Measurements from ENCODE around the gene GPM6B.

GPM6B gene

DNA sequence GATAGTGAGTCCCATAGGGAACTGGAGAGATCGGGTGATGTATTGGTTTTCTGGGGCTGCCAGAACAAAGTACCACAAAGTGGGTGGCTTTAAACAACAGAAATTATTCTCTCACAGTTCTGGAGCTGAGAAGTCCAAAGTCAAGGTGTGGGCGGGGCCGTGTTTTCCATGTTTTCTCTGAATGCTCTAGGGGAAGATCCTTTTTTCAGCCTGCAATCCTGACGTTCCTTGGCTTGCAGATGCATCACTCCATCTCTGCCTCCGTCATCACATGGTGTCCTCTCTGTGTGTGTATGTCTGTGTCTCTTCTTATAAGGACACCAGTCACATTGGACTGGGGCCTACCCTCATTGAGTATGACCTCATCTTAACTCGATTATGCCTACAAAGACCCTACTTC lies 7.9 kb upstream of the GPM6B start:
- DNase-seq (ENCODE audit: low spot score), result no peak

DNA sequence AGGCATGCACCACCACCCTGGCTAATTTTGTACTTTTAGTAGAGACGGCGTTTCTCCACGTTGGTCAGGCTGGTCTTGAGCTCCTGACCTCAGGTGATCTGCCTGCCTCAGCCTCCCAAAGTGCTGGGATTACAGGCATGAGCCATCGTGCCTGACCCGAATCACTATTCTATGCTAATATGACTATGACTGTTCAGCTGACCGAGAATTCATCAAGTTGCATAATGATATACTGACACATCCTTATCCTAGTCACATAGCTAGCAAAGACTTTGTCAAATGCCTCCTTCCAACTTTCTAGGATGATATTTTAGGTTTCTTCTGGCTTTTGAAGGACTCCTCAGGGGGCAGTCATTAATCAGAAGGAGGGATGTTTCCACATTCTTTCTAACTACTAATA lies 4.8 kb upstream of the GPM6B start:
- DNase-seq (ENCODE audit: low spot score), result no peak

GRCh38 chrX:13816176-13816575 lies 717 bp downstream of the GPM6B start:
- DNase-seq (ENCODE audit: low spot score), result no peak

DNA sequence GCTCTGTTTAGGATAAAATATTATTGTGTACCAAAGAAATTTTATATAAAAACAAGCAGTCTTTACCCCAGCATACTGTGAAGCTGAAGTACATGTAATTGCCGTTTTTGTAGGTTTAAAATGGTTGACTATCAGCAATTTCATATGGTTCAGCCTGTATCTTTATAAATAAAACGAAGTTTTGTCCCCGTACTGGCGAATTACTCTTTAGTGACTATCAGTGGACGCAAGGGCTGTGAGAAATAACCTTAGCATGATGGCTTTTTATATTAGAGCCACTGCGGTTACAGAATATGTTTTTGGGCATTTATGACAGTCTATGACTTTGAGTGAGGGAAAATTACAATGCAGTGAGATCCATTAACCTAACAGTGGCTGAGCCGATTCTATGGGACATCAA lies 1.2 kb downstream of the GPM6B start:
- no peak for DNase-seq (ENCODE audit: low spot score)

GRCh38 chrX:13808865-13809264 lies 8.0 kb downstream of the GPM6B start:
- DNase-seq (ENCODE audit: low spot score), result no peak

GRCh38 chrX:13808293-13808692 lies 8.6 kb downstream of the GPM6B start:
- no peak for DNase-seq (ENCODE audit: low spot score)

DNA sequence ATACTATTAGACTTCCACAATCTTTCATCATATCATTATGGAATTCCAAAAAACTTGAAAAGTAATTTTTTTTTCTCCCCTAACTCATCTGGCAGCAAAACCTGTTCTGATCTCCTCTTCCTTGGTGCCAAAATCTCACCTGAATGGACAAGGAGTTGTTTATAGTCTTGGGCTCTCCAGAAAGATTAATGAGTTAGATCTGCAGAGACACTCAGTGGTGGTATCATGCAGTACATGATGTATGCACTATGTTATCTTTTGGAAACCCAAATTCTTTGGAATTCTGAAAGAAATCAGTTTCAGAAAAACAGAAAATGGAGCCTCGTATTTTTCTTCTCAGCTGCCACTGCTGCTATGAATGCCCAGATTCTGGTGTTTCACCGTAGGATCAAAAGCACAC lies 11.7 kb downstream of the GPM6B start:
- no peak for DNase-seq (ENCODE audit: low spot score)

GRCh38 chrX:13803116-13803515 lies 13.8 kb downstream of the GPM6B start:
- DNase-seq (ENCODE audit: low spot score), result no peak

DNA sequence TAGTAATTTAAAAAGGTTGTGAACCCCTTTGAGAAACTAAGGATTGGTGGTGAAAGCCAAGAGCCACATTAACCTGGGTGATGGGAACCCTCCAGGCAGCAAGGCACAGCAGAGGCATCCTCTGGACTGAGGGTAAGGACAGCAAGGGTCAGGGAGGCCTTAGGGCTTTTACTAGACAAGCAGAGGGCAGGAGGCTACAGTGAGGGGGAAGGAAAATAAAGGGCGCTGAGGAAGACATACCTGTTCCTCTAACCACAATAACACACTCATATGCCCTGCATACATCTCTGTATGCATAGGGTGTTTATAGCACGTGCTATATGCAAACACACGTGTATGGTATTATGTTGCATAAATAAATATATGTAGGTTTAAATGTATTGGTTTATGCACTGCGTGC lies 18.7 kb downstream of the GPM6B start:
- DNase-seq (ENCODE audit: low spot score), result no peak

DNA sequence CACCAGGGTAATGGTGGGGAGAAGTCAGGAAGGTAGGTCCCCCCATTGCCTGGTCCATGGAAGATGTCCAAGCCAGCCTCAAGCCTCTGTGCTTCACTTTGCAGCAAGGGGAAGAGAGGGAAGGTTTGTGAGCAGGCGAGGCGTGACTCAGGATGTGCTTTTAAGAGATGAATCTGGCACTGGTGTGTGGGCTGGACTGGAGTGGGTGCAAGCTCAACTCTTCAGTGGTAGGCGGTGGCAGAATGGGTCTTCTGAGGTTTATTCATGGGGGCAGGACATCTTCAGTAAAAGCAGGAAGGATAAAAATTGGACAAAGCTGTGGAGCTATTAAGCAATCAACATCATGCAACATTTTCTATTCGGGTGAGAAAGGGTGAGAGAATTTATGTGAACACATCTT lies 19.4 kb downstream of the GPM6B start:
- DNase-seq (ENCODE audit: low spot score), result no peak

DNA sequence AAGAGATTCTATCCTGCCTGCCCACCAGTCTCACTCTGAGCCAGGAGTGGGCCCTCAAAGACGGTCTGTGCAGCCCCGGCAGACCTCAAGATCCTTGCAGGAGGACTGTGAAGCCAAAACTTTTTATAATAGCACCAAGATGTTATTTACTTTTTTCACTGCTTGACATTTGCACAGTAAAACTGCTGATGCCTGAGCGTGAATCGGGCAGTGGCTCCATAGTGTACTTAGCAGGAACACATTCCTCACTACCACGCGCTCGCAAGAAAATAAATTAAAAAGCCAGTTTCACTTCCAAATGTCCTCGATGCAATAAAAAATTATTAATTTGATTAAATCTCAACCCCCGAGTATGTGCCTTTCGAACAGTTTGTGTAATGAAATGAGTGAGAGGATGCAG lies 22.5 kb downstream of the GPM6B start:
- no peak for DNase-seq (ENCODE audit: low spot score)

DNA sequence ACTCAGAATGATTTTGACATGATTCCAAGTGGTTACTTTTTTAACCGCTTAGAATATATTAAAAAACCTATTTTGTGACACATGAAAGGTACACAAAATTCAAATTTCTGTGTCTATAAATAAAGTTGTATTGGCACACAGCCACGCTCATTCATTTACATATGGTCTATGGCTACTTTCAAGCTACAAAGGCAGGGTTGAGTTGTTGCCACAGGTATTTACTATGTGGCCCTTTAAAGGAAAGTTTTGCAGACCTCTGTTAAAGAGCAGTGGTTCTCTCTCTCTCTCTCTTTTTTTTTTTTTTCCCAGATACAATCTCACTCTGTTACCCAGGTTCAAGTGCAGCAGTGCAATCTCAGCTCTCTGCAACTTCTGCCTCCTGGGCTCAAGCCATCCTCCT lies 23.0 kb downstream of the GPM6B start:
- no peak for DNase-seq (ENCODE audit: low spot score)

DNA sequence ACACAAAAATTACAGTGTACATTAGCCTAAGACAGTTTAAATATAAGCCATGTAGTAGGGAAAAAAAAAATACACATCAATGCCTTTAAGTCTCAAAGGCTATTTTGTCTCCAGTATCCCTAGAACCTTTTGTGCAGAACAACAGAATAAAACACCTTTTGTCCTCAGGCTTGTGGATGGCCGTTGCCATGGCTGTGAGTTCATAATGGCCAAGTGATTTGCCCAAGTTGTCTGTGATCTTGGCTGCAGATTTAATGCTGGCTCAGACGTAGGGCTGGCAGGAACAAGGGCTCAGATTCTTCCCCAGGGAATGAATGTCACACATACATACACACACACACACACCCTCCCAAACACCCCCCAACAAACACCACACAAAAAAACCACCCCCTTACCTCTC lies 25.3 kb downstream of the GPM6B start:
- DNase-seq (ENCODE audit: low spot score), result no peak

DNA sequence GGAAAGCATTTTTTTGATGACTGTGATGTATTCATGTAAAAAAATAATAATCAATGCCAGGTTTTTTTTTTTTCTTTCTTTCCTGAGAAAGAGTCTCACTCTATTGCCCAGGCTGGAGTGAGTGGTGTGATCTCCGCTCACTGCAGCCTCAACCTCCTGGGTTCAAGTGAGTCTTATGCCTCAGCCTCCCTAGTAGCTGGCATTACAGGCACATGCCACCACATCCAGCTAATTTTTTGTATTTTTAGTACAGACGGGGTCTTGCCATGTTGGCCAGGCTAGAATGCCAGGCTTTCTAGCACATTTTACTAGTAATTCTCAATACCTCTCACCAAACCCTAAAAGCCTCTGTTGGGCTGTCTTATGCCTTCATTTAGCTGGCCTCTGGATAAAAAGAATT lies 25.7 kb downstream of the GPM6B start:
- DNase-seq (ENCODE audit: low spot score), result no peak

- DNase-seq (ENCODE audit: low spot score), result no peak
Observed at GRCh38 chrX:13790206-13791131, 26.4 kb downstream of the GPM6B start.

GRCh38 chrX:13786048-13786447 lies 30.8 kb downstream of the GPM6B start:
- DNase-seq (ENCODE audit: low spot score), result no peak

DNA sequence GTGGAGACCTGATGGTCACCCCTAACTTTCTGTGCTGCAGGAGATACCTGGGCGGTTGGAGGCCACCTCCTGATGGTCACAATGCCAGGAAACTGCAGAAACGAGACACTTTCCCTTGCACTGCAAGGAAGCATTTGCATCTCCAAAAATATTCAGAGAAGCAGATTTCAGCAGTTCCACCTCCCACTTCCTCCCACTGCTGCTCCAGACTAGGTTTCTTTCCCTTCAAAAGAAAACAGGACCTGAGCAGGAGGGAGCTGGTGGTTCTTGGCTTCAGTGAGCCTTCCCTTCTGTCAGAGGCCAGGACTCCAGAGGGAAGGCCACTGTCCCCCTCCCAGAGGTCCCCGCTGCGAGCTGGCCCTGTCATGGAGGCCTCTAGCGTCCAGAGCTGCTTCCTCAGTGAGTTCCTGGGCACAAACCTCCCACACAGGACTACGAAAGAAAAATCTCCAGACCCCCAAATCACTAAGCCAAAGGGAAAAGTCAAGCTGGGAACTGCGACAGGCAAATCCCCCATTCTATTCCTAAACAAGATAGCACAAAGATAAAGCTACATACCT lies 35.9 kb downstream of the GPM6B start:
- no peak for DNase-seq (ENCODE audit: low spot score)

DNA sequence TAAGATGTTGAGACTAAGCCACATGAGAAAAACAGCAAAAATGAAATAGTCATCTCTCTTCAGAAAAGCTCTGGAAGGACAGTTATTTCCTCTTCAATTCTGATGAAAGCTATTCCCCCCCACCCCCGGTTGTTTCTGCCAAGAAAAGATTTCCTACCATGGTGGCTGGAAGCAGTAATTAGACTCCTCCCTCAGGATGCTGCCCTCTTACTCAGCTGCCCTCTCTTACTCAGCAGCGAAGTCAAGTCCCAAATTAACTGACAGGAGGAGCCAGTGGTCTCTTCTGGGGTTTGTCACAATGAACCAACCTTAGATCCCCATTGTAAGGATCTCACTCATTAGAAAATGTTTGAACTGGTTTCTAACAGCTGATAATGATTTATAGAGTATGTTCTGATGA lies 38.0 kb downstream of the GPM6B start:
- DNase-seq (ENCODE audit: low spot score), result no peak

DNA sequence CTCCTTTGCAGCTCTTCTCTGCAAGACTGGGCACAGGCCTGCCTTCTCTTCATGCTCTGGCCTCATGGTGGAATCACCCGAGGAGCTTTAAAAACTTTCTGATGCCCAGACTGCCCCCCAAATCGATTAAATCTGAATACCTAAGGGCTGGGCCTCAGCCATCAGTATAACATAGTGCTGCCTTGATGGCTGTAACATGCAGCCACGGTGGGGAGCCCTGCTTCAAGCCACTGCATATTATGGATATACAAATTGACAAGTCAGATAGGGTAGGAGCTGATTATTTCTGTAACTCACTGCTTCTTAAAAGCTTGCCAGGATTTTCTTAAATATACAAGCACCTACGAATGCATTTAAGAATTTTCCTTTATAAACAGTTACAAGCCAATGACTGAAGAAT lies 40.5 kb downstream of the GPM6B start:
- DNase-seq (ENCODE audit: low spot score), result no peak

- no peak for DNase-seq (ENCODE audit: low spot score)
Observed at GRCh38 chrX:13775837-13776236, 41.1 kb downstream of the GPM6B start.

DNA sequence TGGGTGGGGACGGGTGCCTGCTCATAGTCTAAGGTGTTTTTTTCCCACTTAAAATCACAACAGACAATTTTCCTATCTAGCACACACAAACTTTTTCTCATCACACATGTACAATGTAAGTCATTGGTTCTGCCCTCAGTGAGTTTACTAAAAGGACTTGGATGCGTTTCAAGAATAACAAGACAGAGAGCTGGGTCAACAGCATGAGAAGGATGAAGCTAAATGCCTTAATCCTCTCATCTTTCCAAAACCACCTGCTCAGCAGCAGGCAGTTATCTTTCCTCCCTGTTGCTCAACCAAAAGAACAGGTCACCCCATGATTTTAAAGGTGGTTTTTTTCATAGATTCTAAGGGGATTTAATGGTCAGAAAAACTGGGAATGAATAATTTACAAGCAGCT lies 42.2 kb downstream of the GPM6B start:
- DNase-seq (ENCODE audit: low spot score), result no peak

DNA sequence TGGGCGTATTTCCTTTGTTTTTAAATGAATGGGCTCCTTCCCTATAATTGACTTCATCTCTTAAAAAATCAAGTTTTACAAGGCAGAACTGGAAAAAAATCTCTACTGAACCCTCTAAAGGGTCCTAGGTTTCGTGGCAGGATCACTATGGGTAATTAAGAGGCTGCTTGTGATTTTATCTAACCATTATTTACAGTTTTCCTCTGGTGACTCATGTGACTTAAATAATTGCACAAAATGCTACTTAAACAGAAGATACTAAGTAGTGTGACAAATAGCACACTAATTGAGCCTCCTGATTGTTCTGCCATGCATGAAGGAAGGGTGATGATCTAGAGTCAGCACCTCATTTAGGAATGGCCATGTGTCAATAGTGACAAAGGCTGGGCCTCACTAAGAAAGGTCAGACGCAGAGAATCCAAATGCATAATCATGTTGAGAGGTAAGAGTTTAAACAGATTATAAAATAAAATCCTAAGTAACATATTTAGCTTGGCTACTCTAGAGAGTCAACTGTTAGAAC lies 46.8 kb downstream of the GPM6B start:
- DNase-seq (ENCODE audit: low spot score), result no peak

DNA sequence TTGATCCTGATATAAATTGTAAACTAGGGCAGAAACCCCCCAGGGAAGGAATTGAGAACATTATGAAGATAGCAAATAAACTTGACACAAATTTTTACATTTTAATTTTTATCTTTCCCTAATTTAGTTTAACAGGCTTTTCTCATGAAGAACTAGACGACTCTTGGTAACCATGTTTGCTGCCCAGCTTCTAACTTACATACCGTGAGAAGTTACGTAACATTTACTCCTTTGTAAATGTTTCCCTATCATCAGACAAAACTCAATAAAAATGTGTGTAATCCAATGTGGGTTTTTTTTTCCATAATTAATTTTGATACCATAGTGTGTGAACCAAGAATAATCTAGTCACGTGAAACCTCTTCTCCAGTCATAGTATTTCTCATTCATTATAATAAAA lies 48.0 kb downstream of the GPM6B start:
- no peak for DNase-seq (ENCODE audit: low spot score)

DNA sequence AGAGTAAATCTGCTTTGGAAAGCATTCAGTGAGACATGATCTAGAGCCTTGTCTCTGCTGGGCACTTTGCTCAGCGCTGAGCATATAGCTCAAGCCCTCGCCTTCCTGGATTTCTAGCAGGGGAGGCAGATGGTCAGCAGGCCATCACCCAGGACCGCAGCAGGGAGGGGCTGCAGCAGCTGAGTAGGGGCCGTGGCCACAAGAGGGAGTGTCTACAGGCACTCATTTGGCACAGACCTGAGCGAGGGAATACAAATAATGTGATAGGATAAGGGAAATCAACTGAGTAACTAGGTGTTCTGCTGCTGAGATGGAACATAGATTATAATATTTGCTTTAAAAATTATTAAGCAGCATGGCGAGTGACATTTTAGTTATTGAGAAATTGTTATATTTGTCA lies 52.1 kb downstream of the GPM6B start:
- DNase-seq (ENCODE audit: low spot score), result no peak

Measured in HuH-7 (cell line).